HG03196 (cell line): ENCODE data around the gene BTNL3.
"Not testable (repeated sequence)": the region's sequence is repeated elsewhere in the genome, so short reads cannot be mapped to it uniquely, and the experiment has no call there.

Experiments
- ATAC-seq: cut with Tn5 transposase; IDR thresholded peaks from one replicate; pipeline ENCODE4 v1.9.1; 2021; ENCODE audit not compliant: unreplicated experiment

The BTNL3 gene

GRCh38 chr5:181045857-181046256, 57.2 kb downstream of the BTNL3 start:
- ATAC-seq, result not testable (repeated sequence)

GRCh38 chr5:181047288-181047687, 58.6 kb downstream of the BTNL3 start:
- no peak for ATAC-seq

GRCh38 chr5:181047921-181048320, 59.3 kb downstream of the BTNL3 start:
- ATAC-seq, result no peak

- no peak for ATAC-seq
Observed at GRCh38 chr5:181050016-181050415, 61.4 kb downstream of the BTNL3 start.

GRCh38 chr5:181051841-181052671, 63.4 kb downstream of the BTNL3 start:
- ATAC-seq, result no peak

GRCh38 chr5:181052672-181053487, 64.2 kb downstream of the BTNL3 start:
- no peak for ATAC-seq

- no peak for ATAC-seq
Observed at GRCh38 chr5:181053488-181054121, 65.0 kb downstream of the BTNL3 start.

- no peak for ATAC-seq
Observed at GRCh38 chr5:181054138-181054537, 65.5 kb downstream of the BTNL3 start.

GRCh38 chr5:181054871-181055459, 66.3 kb downstream of the BTNL3 start:
- ATAC-seq, result no peak
